H4 (cell line): ENCODE results near the gene PARN. TPM values are rescaled to one million over a fixed set of nuclear protein-coding genes. Genes with fewer than 3 reads are reported as not detected.
"Not testable (repeated sequence)": the region's sequence is repeated elsewhere in the genome, so short reads cannot be mapped to it uniquely, and the experiment has no call there.

Experiments used
- DNase-seq: peaks from one replicate; pipeline ENCODE4 v3.0.0-alpha.2; 2015; ENCODE audit warnings: low spot score
- total RNA-seq: library from RNA; depleted of rRNA; stranded (reverse); fragments of >200 nt; shearing (Covaris generic); gene quantifications from 2 replicates; pipeline ENCODE4 v1.2.3, GENCODE V29; 2014; rRNA removed

PARN gene
- 26.0 and 32.2 TPM in 2 replicates for total RNA-seq

DNA sequence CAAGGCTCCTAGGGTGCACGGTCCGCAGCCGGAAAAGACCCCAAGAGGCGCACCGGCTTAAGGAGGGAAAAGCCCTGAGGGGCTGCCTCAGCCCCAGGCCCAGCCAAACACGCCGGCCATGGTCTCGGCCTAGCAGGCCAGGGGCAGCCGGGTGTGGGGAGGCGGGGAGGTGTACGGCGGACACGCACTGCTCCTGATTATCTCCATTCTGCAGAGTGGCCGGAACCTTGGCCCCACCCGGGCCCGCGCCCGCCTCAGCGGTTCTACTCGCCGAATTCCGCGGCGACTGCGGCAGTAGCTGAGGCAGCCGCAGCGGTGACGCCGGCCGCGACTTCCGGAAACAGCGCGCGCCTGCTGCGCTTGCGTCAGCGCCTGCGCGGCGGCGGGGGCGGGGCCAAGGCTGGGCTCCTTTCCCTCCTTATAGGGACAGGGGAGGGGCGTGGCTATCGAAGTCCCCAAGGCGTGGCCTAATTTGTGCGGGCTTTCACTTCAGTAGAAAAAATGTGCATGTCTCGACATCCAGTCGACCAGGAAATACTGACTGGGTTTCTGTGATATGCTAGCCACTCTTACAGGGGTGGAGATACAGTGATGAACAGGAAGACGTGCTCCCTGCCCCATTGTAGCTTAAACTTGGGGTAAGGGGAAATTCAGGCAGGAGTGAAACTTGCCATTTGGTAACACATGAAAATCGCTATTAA lies at the start of gene PARN:
TSS of gene PARN (minus strand) at position 342 of the 701 bp plus-strand sequence. CDS start at position 207, 135 bp downstream.
- DNase-seq, result peak; percentile 89

GRCh38 chr16:14678748-14679497 lies 48.9 kb upstream of the PARN start:
- DNase-seq, result no peak

DNA sequence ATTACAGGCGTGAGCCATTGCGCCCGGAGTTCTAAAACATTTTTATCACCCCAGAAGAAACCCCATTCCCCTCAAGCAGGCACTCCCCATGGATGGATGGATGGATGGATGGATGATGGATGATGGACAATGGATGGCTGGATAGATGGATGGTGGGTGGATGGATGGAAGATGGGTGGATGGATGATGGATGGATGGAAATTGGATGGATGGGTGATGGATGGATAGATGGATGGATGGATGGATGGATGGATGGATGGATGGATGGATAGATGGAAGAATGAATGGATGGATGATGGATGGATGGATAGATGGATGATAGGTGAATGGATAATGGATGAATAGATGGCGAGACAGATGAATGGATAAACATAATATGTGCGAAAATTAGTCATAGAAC lies 47.6 kb upstream of the PARN start:
- DNase-seq, result no peak

DNA sequence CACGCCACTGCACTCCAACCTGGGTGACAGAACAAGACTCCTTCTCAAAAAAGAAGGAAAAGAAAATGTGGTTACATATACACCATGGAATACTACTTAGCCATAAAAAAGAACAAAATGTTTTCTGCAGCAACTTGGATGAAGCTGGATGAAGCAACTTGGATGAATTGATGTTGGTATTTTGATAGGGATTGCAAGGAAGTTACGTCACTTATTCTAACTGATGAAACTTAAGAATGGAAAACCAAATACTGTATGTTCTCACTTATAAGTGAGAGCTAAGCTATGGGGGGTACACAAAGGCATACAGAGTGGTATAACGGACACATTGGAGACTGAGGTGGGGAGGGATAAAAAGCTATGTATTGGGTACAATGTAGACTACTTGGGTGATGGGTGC lies 46.6 kb upstream of the PARN start:
- DNase-seq, result no peak

DNA sequence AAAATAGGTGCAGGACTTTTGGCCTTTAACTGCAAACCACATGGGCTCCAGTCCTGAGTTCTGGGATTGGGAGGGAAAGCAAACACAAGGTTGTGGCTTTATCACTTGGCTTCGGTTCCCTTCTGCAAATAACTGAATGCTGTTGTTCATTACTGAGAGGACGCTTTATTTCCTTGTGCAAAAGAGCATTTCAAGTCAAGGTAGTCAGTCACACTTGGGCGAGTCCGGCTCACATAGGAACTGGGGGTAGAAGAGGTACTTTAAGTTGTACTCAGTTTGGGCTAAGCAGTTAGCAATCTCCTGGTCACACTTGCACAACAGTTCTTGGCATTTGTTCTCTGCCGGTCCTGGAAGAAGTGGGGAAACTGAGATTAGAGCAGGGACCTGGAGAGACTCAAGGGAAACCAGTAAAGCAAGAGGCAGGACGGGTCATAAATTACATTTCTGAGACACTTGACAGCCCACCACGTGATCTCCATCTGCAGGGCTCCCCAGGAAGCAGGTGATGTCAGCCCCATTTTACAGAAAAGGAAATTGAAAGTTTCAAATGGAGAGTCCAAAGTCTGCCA lies 42.4 kb upstream of the PARN start:
- no peak for DNase-seq

- no peak for DNase-seq
These were observed 39.7 kb upstream of the PARN start for GRCh38 chr16:14669776-14670175.

GRCh38 chr16:14668556-14669223 lies 38.6 kb upstream of the PARN start:
- DNase-seq, result no peak

GRCh38 chr16:14667347-14668266 lies 37.5 kb upstream of the PARN start:
- DNase-seq, result no peak

DNA sequence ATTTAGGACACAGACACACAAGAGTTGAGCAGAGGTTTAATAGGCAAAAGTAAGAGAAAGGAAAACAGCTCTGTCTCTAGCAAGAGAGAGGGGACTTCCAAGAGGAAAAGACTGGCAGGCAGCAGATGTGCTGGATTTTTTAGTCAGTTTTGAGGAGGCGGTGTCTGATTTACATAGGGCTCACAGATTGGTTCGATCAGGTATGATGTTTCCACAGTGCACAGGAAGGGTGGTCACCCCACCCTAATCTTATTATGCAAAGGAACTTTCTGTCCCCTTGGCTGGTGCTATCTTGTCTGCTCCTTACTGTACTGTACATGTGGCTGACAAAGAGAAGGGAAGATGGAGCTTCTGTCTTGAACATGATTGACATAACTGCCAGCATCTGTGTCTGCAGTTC lies 28.0 kb upstream of the PARN start:
- no peak for DNase-seq

DNA sequence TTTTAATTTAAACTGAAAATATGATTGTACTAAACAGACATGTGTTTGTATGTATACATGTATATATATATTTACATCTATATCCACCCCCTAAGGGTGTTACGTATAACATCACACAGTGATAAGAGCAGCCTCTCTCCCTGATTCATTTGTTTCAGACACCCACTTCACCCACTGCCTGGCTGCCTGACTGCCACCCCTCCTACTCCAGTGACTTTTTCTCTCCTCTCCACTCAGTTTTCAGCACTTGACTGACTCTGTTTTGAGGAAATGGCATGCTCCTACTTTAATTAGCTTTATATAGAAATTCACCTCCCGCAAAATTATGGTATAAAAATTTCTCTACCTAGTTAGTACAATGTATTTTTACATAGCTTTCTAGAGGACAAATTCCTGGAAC lies 22.7 kb upstream of the PARN start:
- no peak for DNase-seq

DNA sequence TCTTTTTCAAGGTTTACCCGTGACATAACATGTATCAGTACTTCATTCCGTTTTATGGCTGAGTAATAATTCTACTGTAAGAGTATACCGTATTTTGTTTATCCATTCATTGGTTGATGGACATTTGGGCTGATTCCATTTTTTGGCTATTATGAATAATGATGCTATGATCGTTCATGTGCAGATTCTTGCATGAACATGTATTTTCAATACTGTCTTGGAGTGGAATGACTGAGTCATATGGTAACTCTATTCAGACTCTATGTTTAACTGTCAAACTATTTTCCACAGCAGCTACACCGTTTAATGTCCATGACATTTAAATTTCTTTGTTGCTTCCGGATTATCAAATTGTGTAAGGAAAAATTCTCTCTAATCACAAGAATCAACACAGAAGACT lies 20.6 kb upstream of the PARN start:
- DNase-seq, result no peak

GRCh38 chr16:14649816-14650215 lies 19.8 kb upstream of the PARN start:
- DNase-seq, result no peak

DNA sequence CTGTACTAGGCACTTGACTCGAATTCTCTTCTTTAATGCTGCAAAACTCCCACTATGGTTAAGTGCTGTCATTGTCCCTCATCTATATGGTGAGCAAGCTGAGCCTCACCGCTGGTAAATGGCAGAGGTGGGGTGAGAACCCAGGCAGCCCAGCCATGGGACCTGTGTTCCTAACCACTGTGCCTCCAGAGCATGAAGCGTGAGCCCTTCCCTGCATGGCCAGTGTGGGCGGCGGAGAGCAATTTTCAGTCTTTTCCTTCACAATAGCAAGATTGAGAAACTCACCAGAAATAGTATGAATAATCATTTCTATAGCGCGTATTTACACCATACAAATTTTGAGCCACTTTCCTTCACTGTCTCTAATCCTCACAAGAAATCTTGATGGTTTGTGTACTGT lies 11.9 kb upstream of the PARN start:
- DNase-seq, result no peak

DNA sequence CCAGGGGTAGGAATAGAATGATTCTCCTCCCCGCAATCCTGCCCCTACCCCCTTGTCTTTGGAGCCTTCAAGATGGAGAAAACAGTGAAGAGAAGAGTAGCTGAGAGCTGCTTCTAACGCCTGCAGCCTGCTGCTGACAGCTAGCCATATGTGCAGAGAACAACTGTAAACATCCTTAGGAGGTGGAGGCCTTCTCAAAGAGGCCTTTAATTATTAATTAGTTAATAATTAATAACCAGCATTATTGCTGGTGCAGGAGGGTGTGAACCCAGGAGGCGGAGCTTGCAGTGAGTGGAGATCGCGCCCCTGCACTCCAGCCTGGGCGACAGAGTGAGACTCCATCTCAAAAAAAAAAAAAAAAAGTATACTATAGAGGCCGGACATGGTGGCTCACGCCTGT lies 11.1 kb upstream of the PARN start:
- DNase-seq, result no peak

DNA sequence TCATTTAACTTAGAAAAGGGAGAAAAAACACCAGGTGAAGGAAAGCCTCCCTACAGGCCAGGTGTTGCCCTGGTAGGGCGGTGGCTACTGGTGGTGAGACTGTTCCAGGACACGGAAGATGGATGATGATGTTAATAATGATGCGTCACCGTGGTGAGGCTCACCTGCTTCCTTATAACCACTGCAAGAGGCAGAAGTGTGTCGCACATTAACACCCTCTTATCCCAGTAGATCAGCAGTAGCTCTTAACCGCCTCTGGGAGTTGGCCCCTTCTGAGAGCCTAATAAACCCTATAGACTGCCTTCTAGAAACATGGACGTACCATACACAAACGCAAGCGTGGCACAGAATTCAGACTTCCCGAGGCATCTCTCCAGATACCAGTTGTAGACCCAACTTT lies 10.5 kb upstream of the PARN start:
- no peak for DNase-seq

GRCh38 chr16:14636951-14637240 lies 6.8 kb upstream of the PARN start:
- DNase-seq, result not testable (repeated sequence)

GRCh38 chr16:14636179-14636950 lies 6.3 kb upstream of the PARN start:
- DNase-seq, result not testable (repeated sequence)

DNA sequence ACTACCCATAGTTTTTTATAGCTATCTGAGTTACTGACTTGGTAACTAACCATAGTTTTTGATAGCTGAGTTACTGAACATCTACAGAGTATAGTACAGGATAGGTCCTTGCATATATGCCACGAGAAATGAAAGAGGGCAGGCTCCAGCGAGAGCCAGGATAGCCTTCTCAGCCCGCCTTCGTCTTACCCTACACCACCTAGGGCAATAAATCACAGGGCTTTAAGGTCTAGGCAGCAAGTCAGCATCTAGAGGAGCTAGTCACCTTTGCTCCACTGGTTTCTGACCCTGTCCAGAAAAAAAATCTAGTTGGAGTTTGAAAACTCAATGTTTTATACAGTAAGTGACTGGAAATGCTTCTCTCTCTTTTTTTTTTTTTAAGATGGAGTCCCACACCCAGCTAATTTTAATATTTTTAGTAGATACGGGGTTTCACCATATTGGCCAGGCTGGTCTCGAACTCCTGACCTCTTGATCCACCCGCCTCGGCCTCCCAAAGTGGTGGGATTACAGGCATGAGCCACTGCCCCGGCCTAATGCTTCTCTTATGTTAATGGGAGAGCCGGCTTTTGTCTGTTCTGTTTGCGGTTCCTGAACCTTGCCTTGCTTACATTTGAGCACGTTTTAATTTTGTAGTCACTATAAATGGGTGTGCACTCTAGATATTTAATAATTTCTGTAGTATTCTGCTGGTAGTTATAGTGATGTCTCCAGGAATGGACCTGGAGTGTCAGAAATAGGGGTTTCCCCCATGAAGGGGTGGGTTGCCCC lies 5.5 kb upstream of the PARN start:
- DNase-seq, result no peak

DNA sequence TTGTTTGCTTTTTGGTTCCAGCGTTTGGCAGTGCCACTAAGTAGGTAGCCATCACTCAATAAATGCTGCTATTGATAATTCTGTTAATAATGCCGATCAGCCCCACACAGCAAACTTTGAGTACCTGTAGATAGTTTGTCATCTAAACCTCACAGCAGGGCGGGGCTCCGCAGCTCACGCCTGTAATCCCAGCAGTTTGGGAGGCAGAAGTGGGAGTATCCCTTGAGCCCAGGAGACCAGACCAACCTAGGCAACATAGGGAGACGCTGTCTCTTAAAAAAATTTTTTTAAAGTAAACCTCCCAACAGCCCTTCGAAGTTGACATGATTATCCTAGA lies 4.3 kb upstream of the PARN start:
- no peak for DNase-seq
